ENCODE results near the gene RGMA.

The RGMA gene

GRCh38 chr15:93088981-93089726 lies at the start of gene RGMA:
TSS of gene RGMA (minus strand) at chr15:93089211. CDS start at chr15:93088932, 279 bp downstream.
- DNase-seq: peak; percentile 66

DNA sequence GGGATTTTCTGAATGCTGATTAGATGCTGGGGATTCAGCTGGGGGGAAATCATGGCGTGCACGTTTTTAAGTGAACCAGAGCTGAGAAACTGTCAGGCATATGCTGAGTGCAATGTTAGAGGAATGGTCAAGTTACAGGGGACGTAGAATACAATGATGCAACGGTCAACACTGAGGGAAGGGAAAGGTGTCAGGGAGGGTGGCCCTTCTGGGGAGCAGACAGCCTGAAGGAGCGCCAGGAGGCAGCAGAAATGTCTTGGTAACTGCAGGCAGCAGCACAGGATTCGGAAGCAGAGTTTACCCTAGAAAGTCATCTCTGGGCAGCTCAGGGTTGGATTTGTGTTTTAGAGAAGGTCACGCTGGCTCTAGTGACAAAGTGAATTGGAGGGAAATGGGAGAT lies 47.6 kb upstream of the RGMA start:
- DNase-seq: no peak

DNA sequence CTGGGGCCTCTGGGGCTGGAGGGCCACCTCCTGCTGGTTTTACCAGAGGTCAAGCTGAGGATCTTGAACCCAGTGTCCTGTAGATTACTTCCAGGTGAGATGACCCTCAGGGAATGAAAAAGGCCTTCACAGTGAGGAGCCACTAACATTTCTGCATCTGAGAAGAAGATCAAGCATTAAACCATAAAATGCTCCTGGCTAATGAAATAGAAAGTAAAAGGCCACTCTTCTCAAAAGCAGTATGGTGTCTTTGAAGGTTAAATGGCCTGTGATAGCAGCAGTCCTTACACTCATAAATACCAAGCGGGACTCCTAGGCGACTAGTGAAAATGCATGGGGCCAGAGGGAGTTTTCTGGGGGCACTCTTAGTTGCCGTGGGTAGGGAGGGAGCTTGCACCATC lies 47.0 kb upstream of the RGMA start:
- DNase-seq: no peak

GRCh38 chr15:93135459-93135858 lies 46.4 kb upstream of the RGMA start:
- DNase-seq: no peak

DNA sequence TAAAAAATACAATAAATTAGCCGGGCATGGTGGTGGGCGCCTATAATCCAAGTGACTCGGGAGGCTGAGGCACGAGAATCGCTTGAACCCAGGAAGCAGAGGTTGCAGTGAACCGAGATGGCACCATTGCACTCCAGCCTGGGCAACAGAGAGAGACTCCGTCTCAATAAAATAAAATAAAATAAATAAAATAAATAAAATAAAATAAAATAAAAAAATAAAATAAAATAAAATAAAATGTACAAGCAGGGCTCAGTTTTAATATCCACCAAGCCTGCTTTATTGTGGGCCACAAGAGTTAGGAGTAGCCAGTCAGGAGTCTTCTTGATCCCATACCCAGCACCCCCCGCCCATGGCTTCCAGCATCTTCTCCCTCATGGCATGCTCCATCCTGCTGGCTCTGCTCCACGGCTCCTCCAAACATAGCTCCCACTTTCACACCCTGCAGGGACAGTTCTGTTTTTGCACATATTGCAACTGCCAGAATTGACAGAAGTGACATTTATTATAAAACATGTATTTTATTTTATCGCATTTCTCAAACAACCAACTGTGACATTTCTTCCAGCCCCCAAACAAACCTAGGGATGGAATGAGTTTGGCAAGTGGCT lies 42.6 kb upstream of the RGMA start:
- no peak for DNase-seq

- no peak for DNase-seq
Measured at GRCh38 chr15:93129702-93130488, 40.9 kb upstream of the RGMA start.

DNA sequence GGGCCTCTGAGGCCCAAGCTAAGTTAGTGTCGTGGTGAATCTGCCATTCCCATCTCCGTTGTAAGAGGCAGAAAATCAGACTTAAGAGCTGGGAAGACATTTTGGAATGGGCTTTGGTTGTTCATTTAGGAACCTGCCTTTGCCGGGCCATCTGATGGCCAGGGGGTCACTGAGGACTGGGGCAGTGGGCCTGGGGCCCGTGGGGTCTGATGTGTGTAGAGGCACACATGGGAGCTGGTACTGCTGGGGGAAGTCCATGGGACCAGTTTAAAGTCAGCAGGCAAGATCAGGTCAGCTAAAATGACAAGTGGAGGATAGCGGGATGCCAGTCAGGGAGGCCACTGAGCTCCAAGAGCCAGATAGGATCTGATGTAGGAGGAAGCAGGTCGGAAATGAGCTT lies 38.3 kb upstream of the RGMA start:
- DNase-seq: no peak

- DNase-seq: peak; percentile 93
Measured at GRCh38 chr15:93126599-93126998, 37.6 kb upstream of the RGMA start.

DNA sequence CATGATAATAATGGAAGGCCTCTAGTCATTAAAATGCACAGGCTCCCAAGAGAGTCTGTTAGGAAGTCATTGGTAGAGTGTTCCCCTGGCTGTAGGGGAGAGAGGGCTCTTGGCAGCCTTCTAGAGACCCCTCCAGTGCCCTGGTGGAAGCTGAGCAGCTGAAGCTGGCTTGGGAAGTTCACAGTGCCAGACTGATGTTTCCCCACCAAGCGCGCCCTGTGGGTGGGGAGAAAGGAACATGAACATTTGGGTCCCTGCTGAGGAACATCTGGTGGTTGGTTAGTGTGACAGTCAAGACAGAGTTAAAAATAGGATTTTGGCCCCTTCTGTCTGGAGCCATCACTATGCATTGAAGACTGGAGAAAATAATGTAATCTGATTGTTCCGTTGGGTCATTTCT lies 37.1 kb upstream of the RGMA start:
- DNase-seq: no peak

DNA sequence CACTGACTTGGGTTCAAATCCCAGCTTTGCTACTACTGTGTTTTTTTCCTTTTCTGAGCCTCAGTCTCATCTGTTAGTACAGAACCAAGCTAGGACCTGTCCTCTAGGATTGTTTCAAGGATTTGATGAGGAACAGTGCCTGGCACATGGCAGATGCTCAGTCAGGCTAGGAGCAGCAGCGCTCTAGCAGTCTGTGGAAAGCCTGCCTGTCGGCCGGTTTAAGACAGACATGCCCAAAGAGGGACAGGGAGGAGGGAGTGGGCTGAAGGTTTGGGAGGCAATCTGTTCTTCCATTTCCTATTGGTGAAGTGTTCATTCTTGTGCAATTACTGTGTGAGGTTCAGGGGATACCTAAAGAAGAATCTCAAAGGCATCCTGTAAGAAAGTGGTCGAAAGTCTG lies 35.1 kb upstream of the RGMA start:
- no peak for DNase-seq

DNA sequence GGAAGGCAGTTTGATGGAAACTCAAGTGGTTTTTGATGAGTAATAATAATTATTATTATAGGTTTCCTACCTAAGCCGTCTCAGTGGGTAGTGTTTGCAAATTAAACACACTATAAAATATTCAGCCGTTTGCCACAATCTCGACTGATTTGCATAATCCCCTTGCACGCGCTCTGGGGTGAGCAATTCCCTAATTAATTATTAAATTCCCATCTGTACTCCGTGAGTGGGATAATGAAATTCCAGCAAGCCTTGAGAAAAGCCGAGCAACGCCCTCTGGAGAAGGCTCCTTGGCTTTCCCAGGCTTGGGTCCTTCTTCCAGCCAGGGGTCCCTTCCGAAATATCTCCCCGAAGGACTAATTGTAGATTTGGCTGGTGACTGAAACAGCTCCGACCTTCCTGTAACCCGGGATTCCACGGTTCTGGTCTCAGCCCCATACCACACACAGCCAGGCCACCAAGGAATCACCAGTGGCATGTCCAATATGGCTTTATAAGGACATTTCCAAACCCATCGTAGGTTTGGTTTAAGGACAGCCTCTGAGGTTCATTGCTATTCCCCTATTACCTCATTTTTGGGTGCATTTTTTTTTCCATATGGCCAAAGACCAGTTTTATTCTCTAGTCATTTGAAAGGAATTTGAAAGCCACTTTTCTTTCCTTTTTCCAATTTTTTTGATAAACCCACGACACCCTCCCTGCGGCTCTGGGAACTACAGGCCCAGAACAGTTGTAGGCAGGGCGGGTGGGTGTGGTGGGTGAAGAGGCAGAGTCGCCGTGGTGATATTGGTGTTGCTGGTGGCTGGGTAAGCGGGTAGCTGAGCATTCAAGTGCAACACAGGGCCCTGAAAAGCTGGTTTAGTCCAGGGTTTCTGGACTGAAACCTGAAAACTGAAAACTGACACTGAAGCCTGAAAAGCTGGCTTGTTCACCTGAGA lies 33.2 kb upstream of the RGMA start:
- no peak for DNase-seq

- DNase-seq: no peak
Measured at GRCh38 chr15:93121107-93121506, 32.1 kb upstream of the RGMA start.

DNA sequence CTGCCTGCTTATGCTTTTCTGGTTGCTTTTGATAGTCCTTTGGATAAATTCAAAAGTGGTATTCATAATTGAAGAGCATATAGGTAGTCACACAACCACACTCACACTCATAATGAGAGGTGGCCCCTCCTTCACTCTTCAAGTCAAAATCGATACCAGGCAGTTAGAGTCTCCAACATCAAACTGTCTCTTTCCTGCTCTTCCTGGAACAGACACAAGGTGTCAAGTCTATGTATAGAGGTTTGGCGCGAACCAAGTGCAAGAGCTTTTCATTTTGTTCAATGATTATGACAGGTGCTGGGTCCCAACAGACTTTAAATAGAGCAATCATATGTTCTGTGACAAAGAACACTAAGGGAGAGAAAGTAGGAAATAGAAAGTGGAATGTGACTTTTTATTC lies 29.9 kb upstream of the RGMA start:
- DNase-seq: no peak

- no peak for DNase-seq
Measured at GRCh38 chr15:93111451-93111850, 22.4 kb upstream of the RGMA start.

DNA sequence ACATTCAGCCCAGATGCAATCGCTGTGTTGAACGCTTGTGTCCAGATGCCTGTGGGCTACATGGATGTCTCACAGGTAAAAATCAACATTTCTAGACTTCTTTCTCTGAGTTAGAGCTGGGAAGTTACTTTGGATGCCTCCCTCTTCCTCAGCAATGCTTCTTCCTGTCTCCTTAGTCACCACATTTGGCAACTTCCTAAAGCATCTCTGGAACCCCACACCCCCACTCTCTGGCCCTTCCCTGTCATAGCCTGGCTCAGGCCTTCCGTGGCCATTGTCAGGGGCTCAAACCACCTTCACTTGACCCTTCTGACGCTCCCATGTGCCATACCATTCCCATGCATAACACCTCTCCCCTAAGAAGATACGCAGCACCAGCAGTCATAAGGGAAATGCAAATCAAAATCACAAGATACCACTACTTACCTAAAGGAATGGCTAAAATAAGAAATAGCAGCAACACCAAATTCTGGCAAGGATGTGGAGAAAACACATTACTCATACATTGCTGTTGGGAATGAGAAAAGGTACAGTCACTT lies 21.6 kb upstream of the RGMA start:
- DNase-seq: no peak

DNA sequence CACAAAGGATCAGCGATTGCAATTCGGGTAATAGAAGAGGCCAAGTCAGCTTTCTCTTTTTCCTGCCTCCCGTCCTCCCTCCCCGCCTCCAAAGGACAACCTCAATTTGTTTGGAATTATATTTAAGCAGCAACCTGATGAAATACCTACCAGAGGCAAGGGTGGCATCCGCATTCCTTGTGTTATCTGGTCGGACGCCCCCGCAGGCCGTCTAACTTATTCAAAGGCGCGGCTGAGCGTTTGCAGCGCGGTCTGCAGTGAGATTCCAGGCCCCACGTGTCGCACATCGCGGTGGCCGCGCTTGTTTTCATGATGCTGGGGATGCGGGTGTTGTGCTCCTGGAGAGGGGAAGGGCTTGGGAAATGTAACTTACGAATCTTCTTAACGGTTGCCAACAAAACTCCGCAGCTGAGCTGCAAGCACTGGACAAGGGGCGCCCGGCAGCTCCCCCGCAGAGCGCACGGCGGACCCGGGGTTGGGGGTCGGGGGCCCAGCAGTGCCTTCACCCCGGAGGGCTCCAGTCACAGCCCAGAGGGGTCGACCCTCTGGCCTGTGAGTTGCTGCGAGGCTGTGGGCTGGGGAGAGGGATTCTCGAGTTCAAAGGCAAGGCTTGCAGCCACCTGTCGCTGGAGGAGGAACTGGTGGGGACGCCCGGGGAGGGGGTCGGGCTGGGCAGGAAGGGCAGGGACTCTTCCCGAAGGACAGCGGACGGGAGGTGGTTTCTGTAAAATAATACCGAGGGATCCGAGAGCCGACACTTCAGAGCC lies 20.5 kb upstream of the RGMA start:
- DNase-seq: no peak

DNA sequence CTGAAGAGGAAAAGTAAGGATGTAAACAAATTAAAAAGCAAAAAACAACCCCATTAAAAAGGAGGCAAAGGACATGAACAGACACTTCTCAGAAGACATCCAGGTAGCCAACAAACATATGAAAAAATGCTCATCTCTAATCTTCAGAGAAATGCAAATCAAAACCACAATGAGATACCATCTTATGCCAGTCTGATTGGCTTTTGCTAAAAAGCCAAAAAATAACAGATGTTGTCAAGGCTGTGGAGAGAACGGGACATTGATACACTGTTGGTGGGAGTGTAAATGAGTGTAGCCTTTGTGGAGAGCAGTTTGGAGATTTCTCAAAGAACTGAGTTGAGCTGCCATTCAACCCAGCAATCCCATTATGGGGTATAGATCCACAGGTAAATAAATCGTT lies 18.6 kb upstream of the RGMA start:
- DNase-seq: no peak

- no peak for DNase-seq
Measured at GRCh38 chr15:93105485-93105884, 16.5 kb upstream of the RGMA start.

DNA sequence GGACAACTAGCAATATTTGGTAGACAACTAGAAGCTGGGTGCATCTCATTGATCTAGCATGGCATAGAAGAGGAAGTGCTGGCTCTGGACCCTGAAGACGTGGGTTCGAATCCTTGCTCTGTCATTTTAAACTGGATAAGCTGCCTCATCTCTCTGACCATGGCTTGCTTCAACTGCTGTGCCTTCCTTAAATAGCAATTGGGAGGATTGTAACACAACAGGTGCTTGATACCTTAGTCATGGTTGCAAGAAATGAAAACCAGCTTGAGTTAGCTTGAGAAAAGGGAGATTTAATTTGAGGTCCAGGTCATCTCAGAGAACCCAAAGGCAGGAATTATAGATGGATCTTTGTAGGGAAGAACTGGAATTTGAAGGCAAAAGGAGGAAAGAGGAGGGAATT lies 14.8 kb upstream of the RGMA start:
- DNase-seq: no peak

- DNase-seq: peak; percentile 71
Measured at GRCh38 chr15:93102211-93102610, 13.2 kb upstream of the RGMA start.

GRCh38 chr15:93093765-93094164 lies 4.8 kb upstream of the RGMA start:
- DNase-seq: no peak

DNA sequence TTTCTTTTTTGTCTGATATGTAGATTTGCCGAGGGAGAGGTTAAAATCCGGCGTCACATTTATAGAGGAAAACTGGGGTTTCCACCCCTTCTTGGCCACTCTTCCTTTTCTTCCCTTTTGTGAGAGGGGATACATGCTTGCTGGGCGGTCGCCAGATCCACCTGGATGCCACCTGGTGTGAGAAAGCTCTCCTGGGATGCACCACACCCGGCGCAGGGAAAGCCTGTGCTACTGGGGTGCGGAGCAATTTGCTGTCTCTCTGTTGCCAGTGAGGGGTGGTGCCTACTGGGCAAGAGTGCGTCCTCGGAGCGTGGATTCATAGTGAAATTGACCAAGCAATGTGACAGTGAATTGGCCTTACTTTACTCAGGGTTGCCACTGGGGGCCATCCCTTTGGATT lies 2.5 kb upstream of the RGMA start:
- DNase-seq: no peak

Data from femur (tissue), 1 donor.